Mesenchymal stem cell (in vitro differentiated cells and primary cell): ENCODE measurements around the gene EEFSEC.
A peak's percentile ranks its signal among the peaks of the same experiment; 100 is the strongest.

Experiments used
- DNase-seq: peaks from one replicate; pipeline ENCODE4 v3.0.0-alpha.2; 2013
- H2AFZ ChIP-seq: one replicate; pipeline ENCODE4 v1.6.1; 2013; ENCODE audit warnings: low read depth, mild to moderate bottlenecking, control low read depth, inconsistent platforms, low read length, moderate library complexity
- H2AK5ac ChIP-seq: 2 replicates; pipeline ENCODE4 v1.6.1; 2013; ENCODE audit warnings: low read length, moderate library complexity, mild to moderate bottlenecking, inconsistent platforms; ENCODE audit not compliant: severe bottlenecking
- H2BK120ac ChIP-seq: one replicate; pipeline ENCODE4 v1.6.1; 2013; ENCODE audit warnings: low read depth, mild to moderate bottlenecking, inconsistent platforms, low read length, moderate library complexity
- H2BK12ac ChIP-seq, 2 experiments: one replicate each; pipeline ENCODE4 v1.6.1; 2013; ENCODE audit warnings: inconsistent platforms in 2 of 2, low read length in 2 of 2, mild to moderate bottlenecking in 2 of 2, moderate library complexity in 2 of 2, control low read depth in 1 of 2
- H2BK15ac ChIP-seq: one replicate; pipeline ENCODE4 v1.6.1; 2013; ENCODE audit warnings: mild to moderate bottlenecking, low read depth, inconsistent platforms; ENCODE audit not compliant: poor library complexity, severe bottlenecking
- H2BK5ac ChIP-seq: 2 replicates; pipeline ENCODE4 v1.6.1; 2013; ENCODE audit warnings: low read depth, mild to moderate bottlenecking, low read length, control low read depth, inconsistent platforms; ENCODE audit not compliant: poor library complexity, severe bottlenecking
- H3K14ac ChIP-seq, 2 experiments: one replicate each; pipeline ENCODE4 v1.6.1; 2013; ENCODE audit warnings: inconsistent platforms in 2 of 2, low read length in 2 of 2, control low read depth in 1 of 2, mild to moderate bottlenecking in 1 of 2, moderate library complexity in 1 of 2
- H3K18ac ChIP-seq, 2 experiments: one replicate each; pipeline ENCODE4 v1.6.1; 2013; ENCODE audit warnings: inconsistent platforms in 2 of 2, low read length in 2 of 2, control low read depth in 1 of 2, low read depth in 1 of 2, mild to moderate bottlenecking in 1 of 2
- H3K23ac ChIP-seq, 2 experiments: one replicate each; pipeline ENCODE4 v1.6.1; 2013; ENCODE audit warnings: inconsistent platforms in 2 of 2, low read length in 2 of 2, mild to moderate bottlenecking in 2 of 2, moderate library complexity in 2 of 2, control low read depth in 1 of 2
- H3K27ac ChIP-seq: 2 replicates; pipeline ENCODE4 v1.5.1; 2013; ENCODE audit warnings: mild to moderate bottlenecking, moderate library complexity, low read length, control low read depth, inconsistent platforms; ENCODE audit not compliant: poor library complexity, severe bottlenecking
- H3K27me3 ChIP-seq, 2 experiments: 2 replicates each; pipeline versions ENCODE4 v1.6.1 to v1.7.0; 2013; ENCODE audit warnings: low read length in 2 of 2, mild to moderate bottlenecking in 2 of 2, moderate library complexity in 2 of 2, control low read depth in 1 of 2, inconsistent platforms in 1 of 2; ENCODE audit not compliant: control insufficient read depth in 1 of 2, insufficient read depth in 1 of 2
- H3K36me3 ChIP-seq, 2 experiments: 2 replicates each; pipeline versions ENCODE4 v1.6.1 to v1.7.0; 2013; ENCODE audit warnings: low read length in 2 of 2, control low read depth in 1 of 2, inconsistent platforms in 1 of 2, low read depth in 1 of 2, mild to moderate bottlenecking in 1 of 2; ENCODE audit not compliant: insufficient read depth in 2 of 2, control insufficient read depth in 1 of 2
- H3K4ac ChIP-seq, 2 experiments: one replicate each; pipeline ENCODE4 v1.6.1; 2013; ENCODE audit warnings: inconsistent platforms in 2 of 2, low read length in 2 of 2, mild to moderate bottlenecking in 2 of 2, moderate library complexity in 2 of 2, control low read depth in 1 of 2, low read depth in 1 of 2
- H3K4me1 ChIP-seq: 2 replicates; pipeline ENCODE4 v1.6.1; 2013; ENCODE audit warnings: low read depth, low read length, control low read depth; ENCODE audit not compliant: control insufficient read depth, insufficient read depth
- H3K4me2 ChIP-seq: 2 replicates; pipeline ENCODE4 v1.6.1; 2013; ENCODE audit warnings: low read length, mild to moderate bottlenecking, inconsistent platforms; ENCODE audit not compliant: poor library complexity, severe bottlenecking
- H3K4me3 ChIP-seq, 2 experiments: 2 replicates each; pipeline versions ENCODE4 v1.5.1 to v1.7.0; 2013; ENCODE audit warnings: low read length in 2 of 2, mild to moderate bottlenecking in 2 of 2, control low read depth in 1 of 2, low read depth in 1 of 2; ENCODE audit not compliant: insufficient read depth in 1 of 2
- H3K79me1 ChIP-seq: replicated peaks from 2 replicates; pipeline ENCODE4 v1.6.1; 2013; ENCODE audit warnings: mild to moderate bottlenecking, control low read depth, low read length, inconsistent platforms; ENCODE audit not compliant: poor library complexity, severe bottlenecking
- H3K9ac ChIP-seq: 2 replicates; pipeline ENCODE4 v1.7.0; 2013; ENCODE audit warnings: mild to moderate bottlenecking, low read length, moderate library complexity
- H3K9me3 ChIP-seq: 2 replicates; pipeline ENCODE4 v1.7.0; 2013; ENCODE audit warnings: mild to moderate bottlenecking, low read length; ENCODE audit not compliant: control insufficient read depth
- H4K8ac ChIP-seq: one replicate; pipeline ENCODE4 v1.6.1; 2013; ENCODE audit warnings: inconsistent platforms, mild to moderate bottlenecking, low read length, moderate library complexity
- H4K91ac ChIP-seq: one replicate; pipeline ENCODE4 v1.6.1; 2013; ENCODE audit warnings: mild to moderate bottlenecking, low read length, inconsistent platforms
- WGBS: methylation state at CpG from one replicate; pipeline ENCODE4 v1.1.7; 2013; ENCODE audit warnings: mixed read lengths; 5-methylcytosine and 5-hydroxymethylcytosine counted together

EEFSEC gene

DNA sequence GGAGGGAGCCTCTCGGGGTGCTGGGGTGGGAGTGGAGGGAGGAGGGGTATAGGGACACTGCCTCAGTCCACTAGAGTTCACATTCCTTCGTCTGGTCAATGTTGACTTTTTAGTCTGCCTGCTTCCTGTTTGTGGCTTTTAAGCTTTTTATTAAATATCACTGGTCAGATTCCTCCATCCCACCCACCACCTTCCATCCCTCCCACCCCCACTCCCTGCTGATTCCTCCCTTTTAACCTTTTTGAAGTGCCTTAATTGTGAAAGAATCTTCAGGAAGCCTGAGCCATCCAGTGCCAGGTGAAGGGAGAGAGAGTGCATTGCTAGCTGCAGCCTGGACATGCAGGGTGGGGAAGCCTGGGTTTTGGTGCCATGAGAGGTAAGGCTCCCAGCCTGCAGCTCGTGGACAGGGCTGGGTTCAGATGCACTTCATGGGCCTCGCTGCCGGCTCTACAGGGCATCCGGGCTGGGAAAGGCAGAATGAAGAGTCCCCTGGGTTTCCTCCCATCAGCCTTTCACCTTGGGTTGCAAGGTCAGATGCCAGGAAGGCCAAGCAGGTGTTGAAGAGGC is 207.5 kb downstream of the EEFSEC start:
- Histone ChIP-seq H2AK5ac (no peak overlapping the region), H2AFZ (no peak overlapping the region), H2BK15ac (no peak overlapping the region), H2BK120ac (no peak overlapping the region), H3K27me3 (peaks cover 0 to 8% of the 10 kb centered on the region in 2 experiments), H3K27ac (no peak overlapping the region), H3K4ac (no peak overlapping the region), H4K91ac (no peak overlapping the region), H3K79me1 (no peaks in the 10 kb centered on the region), H3K14ac (peak overlapping the region in 1 of 2 experiments; percentile 38), H3K4me2 (no peak overlapping the region), H3K9ac (no peak overlapping the region), H3K9me3 (no peaks in the 10 kb centered on the region), H2BK5ac (no peak overlapping the region), H2BK12ac (peak overlapping the region in 1 of 2 experiments; percentile 37), H3K36me3 (peaks cover 0 to 13% of the 10 kb centered on the region in 2 experiments), H4K8ac (no peak overlapping the region), H3K4me3 (no peak overlapping the region), H3K23ac (no peak overlapping the region), H3K4me1 (peaks cover 14% of the 10 kb centered on the region), H3K18ac (peak overlapping the region in 1 of 2 experiments; percentile 41)
- no peak for DNase-seq
- 75% methylated on average over 5 of the region's 6 CpGs for WGBS

DNA sequence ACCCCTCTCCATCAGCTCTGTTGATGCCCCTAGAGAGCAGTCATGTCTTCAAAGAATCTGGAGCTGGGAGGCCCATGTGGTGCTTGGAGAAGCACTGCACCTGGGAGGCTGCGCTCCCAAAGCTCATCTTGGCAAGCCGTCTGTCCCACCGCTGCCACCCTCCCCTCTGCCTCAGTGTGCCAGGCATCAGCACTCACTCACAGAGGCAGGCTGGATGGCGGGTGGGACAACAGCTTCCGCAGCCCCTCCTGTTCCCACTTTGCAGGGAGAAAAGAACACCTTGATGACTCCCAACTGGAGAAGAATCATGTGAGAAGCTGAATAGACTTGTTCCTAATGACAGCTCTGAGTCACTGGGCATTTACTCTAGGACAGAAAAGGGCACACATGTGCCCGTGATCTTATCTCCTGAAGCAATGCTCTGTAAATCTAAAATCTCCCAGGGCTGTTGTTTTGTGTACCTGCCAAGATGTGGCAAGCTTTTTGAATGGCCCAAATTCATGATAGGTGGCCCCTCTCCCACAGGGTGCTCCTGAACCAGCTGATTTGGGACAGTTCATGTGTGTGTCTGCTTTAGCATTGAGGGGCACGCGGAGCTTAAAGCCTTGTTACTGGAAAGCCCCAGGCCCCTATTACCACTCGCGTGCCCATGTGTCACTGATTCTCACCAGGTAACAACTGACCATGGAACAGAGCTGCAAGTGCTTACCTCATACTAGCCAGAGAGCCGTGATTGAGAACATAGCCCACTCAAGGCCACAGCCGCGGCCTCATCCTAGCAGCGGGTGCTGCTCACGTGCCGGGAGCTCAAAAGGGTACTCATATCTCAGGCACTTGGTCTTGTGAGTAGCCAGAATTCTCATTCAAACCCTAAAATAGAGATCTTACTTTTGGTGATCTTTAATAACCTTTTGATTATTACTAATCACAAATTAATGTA is 209.0 kb downstream of the EEFSEC start:
- Histone ChIP-seq H3K9me3 (no peaks in the 10 kb centered on the region), H3K36me3 (peaks cover 0 to 13% of the 10 kb centered on the region in 2 experiments), H2AFZ (no peak overlapping the region), H3K27ac (no peak overlapping the region), H2AK5ac (no peak overlapping the region), H4K91ac (no peak overlapping the region), H2BK15ac (no peak overlapping the region), H2BK12ac (peak overlapping the region in 1 of 2 experiments; percentile 21), H3K4me2 (no peak overlapping the region), H3K14ac (no peak overlapping the region), H3K23ac (no peak overlapping the region), H2BK5ac (no peak overlapping the region), H3K18ac (no peak overlapping the region), H3K4me3 (no peak overlapping the region), H3K4me1 (peaks cover 14% of the 10 kb centered on the region), H2BK120ac (no peak overlapping the region), H4K8ac (no peak overlapping the region), H3K79me1 (no peaks in the 10 kb centered on the region), H3K4ac (no peak overlapping the region), H3K27me3 (peaks cover 0 to 8% of the 10 kb centered on the region in 2 experiments), H3K9ac (no peak overlapping the region)
- DNase-seq = no peak
- 96% methylated on average over 16 of the region's 16 CpGs for WGBS

DNA sequence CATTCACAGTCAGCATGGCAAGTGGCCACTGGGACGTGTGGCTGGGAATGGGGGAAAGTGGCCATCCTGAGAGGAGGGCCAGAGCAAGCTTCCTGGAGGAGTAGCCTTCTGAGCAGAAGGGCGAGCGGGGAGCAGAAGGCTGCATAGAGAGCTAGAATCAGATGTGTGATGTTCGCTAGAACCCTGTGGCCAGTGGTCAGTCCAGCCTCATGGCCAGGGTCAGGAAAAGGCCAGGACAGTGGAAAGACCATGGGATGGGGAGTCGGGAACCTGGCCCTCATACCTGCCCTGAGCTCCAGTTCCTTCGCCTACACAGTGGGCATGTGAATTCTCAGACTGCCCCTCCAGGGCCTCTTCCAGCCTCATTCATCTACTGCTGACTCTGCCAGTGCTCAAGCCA is 211.0 kb downstream of the EEFSEC start:
- Histone ChIP-seq H2BK12ac (no peak overlapping the region), H3K9me3 (no peaks in the 10 kb centered on the region), H3K9ac (no peak overlapping the region), H3K14ac (no peak overlapping the region), H2AK5ac (no peak overlapping the region), H3K36me3 (peaks cover 0 to 8% of the 10 kb centered on the region in 2 experiments), H3K79me1 (no peaks in the 10 kb centered on the region), H2AFZ (no peak overlapping the region), H3K27me3 (peaks cover 0 to 8% of the 10 kb centered on the region in 2 experiments), H3K27ac (no peak overlapping the region), H2BK15ac (no peak overlapping the region), H3K18ac (no peak overlapping the region), H2BK120ac (no peak overlapping the region), H3K4me3 (no peak overlapping the region), H3K4me1 (peaks cover 22% of the 10 kb centered on the region), H4K91ac (no peak overlapping the region), H4K8ac (no peak overlapping the region), H3K4ac (no peak overlapping the region), H3K4me2 (no peak overlapping the region), H3K23ac (no peak overlapping the region), H2BK5ac (no peak overlapping the region)
- WGBS = 95% methylated on average over 6 of the region's 6 CpGs
- DNase-seq = no peak

DNA sequence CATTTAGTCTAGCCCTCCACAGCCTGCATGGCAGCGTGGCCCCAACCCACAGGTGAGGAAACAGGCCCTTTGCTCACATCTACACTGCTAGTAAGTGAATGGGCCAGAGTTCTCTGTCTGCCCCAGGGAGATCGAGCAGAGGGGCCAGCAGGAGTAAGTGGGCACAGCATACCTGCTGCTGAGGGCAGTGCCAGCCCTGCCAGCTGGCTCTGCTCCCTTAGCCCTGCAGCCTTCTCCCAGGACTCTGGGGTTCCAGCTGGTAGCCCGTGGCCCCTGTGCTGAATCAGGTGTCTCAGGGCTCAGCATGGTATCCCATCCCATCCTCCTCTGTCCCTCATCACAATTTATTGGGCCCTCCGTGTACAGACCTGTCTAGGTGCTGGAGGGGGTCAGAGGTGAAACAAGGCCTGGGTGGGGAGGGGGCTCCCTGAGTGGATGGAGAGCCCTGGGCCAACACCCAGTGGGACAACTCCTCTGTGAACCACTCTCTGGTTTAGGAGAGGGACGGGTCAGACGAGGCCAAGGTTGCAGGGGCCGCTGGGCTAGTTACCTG is 211.6 kb downstream of the EEFSEC start:
- no peak overlapping the region for H3K18ac ChIP-seq
- no peak overlapping the region for H2BK12ac ChIP-seq

More for the DNA sequence above, 211.6 kb downstream of the EEFSEC start:
- H2AFZ ChIP-seq = no peak overlapping the region
- no peak overlapping the region for H3K27ac ChIP-seq
- H3K36me3 ChIP-seq = peaks cover 0 to 8% of the 10 kb centered on the region in 2 experiments
- no peak for DNase-seq
- peaks cover 20% of the 10 kb centered on the region for H3K4me1 ChIP-seq
- H3K4me3 ChIP-seq = no peak overlapping the region
- H3K4me2 ChIP-seq = no peak overlapping the region
- H3K27me3 ChIP-seq = peaks cover 0 to 5% of the 10 kb centered on the region in 2 experiments
- no peak overlapping the region for H4K91ac ChIP-seq
- H3K4ac ChIP-seq = no peak overlapping the region
- H3K9ac ChIP-seq = no peak overlapping the region
- H2BK120ac ChIP-seq = no peak overlapping the region
- H4K8ac ChIP-seq = no peak overlapping the region
- WGBS = 91% methylated on average over 7 of the region's 7 CpGs
- no peaks in the 10 kb centered on the region for H3K9me3 ChIP-seq
- no peak overlapping the region for H2AK5ac ChIP-seq
- peak overlapping the region; percentile 4 for H2BK15ac ChIP-seq
- no peak overlapping the region for H3K23ac ChIP-seq
- no peak overlapping the region for H3K14ac ChIP-seq
- no peaks in the 10 kb centered on the region for H3K79me1 ChIP-seq
- H2BK5ac ChIP-seq = no peak overlapping the region
